Epithelial cell of esophagus (primary cell): ENCODE measurements around the gene TBC1D16.
"Not testable (repeated sequence)": the region's sequence is repeated elsewhere in the genome, so short reads cannot be mapped to it uniquely, and the experiment has no call there.

Experiments used
- DNase-seq: peaks from one replicate; pipeline ENCODE4 v3.0.0; 2010; ENCODE audit warnings: low read depth
- H3K4me3 ChIP-seq: 2 replicates; pipeline ENCODE4 v1.5.1; 2011; ENCODE audit warnings: mild to moderate bottlenecking, low read length, control low read depth
- CTCF ChIP-seq: IDR thresholded peaks from 2 replicates; pipeline ENCODE4 v1.5.1; 2011; ENCODE audit warnings: low read depth, mild to moderate bottlenecking, low read length, control low read depth, inconsistent platforms; ENCODE audit not compliant: insufficient read depth; ENCODE audit errors: missing control alignments

The TBC1D16 gene

GRCh38 chr17:79904865-79905264 is 130.8 kb downstream of the TBC1D16 start:
- no peak overlapping the region for H3K4me3 ChIP-seq
- TF ChIP-seq CTCF: no peak
- DNase-seq: no peak

- no peak for TF ChIP-seq CTCF
- no peak overlapping the region for H3K4me3 ChIP-seq
- DNase-seq: peak; percentile 34
Measured at GRCh38 chr17:79902146-79902791, 133.4 kb downstream of the TBC1D16 start.

- no peak for TF ChIP-seq CTCF
- no peak overlapping the region for H3K4me3 ChIP-seq
- no peak for DNase-seq
Measured at GRCh38 chr17:79901131-79901530, 134.5 kb downstream of the TBC1D16 start.

- no peak for TF ChIP-seq CTCF
- DNase-seq: no peak
- H3K4me3 ChIP-seq: no peak overlapping the region
Measured at GRCh38 chr17:79899584-79899983, 136.1 kb downstream of the TBC1D16 start.

- DNase-seq: peak; percentile 40
- no peak overlapping the region for H3K4me3 ChIP-seq
- TF ChIP-seq CTCF: no peak
Measured at GRCh38 chr17:79897243-79898063, 138.2 kb downstream of the TBC1D16 start.

GRCh38 chr17:79893457-79893856 is 142.2 kb downstream of the TBC1D16 start:
- not testable (repeated sequence) for DNase-seq, H3K4me3 ChIP-seq

- no peak for TF ChIP-seq CTCF
- H3K4me3 ChIP-seq: no peak overlapping the region
- peak; percentile 58 for DNase-seq
Measured at GRCh38 chr17:79892457-79893241, 143.0 kb downstream of the TBC1D16 start.
